Mesenchymal stem cell (in vitro differentiated cells and primary cell): ENCODE results near the gene GPR68.
A peak's percentile ranks its signal among the peaks of the same experiment; 100 is the strongest.

ENCODE experiments used
- DNase-seq: peaks from one replicate; pipeline ENCODE4 v3.0.0-alpha.2; 2013
- H2AFZ ChIP-seq: one replicate; pipeline ENCODE4 v1.6.1; 2013; ENCODE audit warnings: low read depth, mild to moderate bottlenecking, control low read depth, inconsistent platforms, low read length, moderate library complexity
- H2AK5ac ChIP-seq: 2 replicates; pipeline ENCODE4 v1.6.1; 2013; ENCODE audit warnings: low read length, moderate library complexity, mild to moderate bottlenecking, inconsistent platforms; ENCODE audit not compliant: severe bottlenecking
- H2BK120ac ChIP-seq: one replicate; pipeline ENCODE4 v1.6.1; 2013; ENCODE audit warnings: low read depth, mild to moderate bottlenecking, inconsistent platforms, low read length, moderate library complexity
- H2BK12ac ChIP-seq, 2 experiments: one replicate each; pipeline ENCODE4 v1.6.1; 2013; ENCODE audit warnings: inconsistent platforms in 2 of 2, low read length in 2 of 2, mild to moderate bottlenecking in 2 of 2, moderate library complexity in 2 of 2, control low read depth in 1 of 2
- H2BK15ac ChIP-seq: one replicate; pipeline ENCODE4 v1.6.1; 2013; ENCODE audit warnings: mild to moderate bottlenecking, low read depth, inconsistent platforms; ENCODE audit not compliant: poor library complexity, severe bottlenecking
- H2BK5ac ChIP-seq: 2 replicates; pipeline ENCODE4 v1.6.1; 2013; ENCODE audit warnings: low read depth, mild to moderate bottlenecking, low read length, control low read depth, inconsistent platforms; ENCODE audit not compliant: poor library complexity, severe bottlenecking
- H3K14ac ChIP-seq, 2 experiments: one replicate each; pipeline ENCODE4 v1.6.1; 2013; ENCODE audit warnings: inconsistent platforms in 2 of 2, low read length in 2 of 2, control low read depth in 1 of 2, mild to moderate bottlenecking in 1 of 2, moderate library complexity in 1 of 2
- H3K18ac ChIP-seq, 2 experiments: one replicate each; pipeline ENCODE4 v1.6.1; 2013; ENCODE audit warnings: inconsistent platforms in 2 of 2, low read length in 2 of 2, control low read depth in 1 of 2, low read depth in 1 of 2, mild to moderate bottlenecking in 1 of 2
- H3K23ac ChIP-seq, 2 experiments: one replicate each; pipeline ENCODE4 v1.6.1; 2013; ENCODE audit warnings: inconsistent platforms in 2 of 2, low read length in 2 of 2, mild to moderate bottlenecking in 2 of 2, moderate library complexity in 2 of 2, control low read depth in 1 of 2
- H3K27ac ChIP-seq: 2 replicates; pipeline ENCODE4 v1.5.1; 2013; ENCODE audit warnings: mild to moderate bottlenecking, moderate library complexity, low read length, control low read depth, inconsistent platforms; ENCODE audit not compliant: poor library complexity, severe bottlenecking
- H3K27me3 ChIP-seq, 2 experiments: 2 replicates each; pipeline versions ENCODE4 v1.6.1 to v1.7.0; 2013; ENCODE audit warnings: low read length in 2 of 2, mild to moderate bottlenecking in 2 of 2, moderate library complexity in 2 of 2, control low read depth in 1 of 2, inconsistent platforms in 1 of 2; ENCODE audit not compliant: control insufficient read depth in 1 of 2, insufficient read depth in 1 of 2
- H3K36me3 ChIP-seq, 2 experiments: 2 replicates each; pipeline versions ENCODE4 v1.6.1 to v1.7.0; 2013; ENCODE audit warnings: low read length in 2 of 2, control low read depth in 1 of 2, inconsistent platforms in 1 of 2, low read depth in 1 of 2, mild to moderate bottlenecking in 1 of 2; ENCODE audit not compliant: insufficient read depth in 2 of 2, control insufficient read depth in 1 of 2
- H3K4ac ChIP-seq, 2 experiments: one replicate each; pipeline ENCODE4 v1.6.1; 2013; ENCODE audit warnings: inconsistent platforms in 2 of 2, low read length in 2 of 2, mild to moderate bottlenecking in 2 of 2, moderate library complexity in 2 of 2, control low read depth in 1 of 2, low read depth in 1 of 2
- H3K4me1 ChIP-seq: 2 replicates; pipeline ENCODE4 v1.6.1; 2013; ENCODE audit warnings: low read depth, low read length, control low read depth; ENCODE audit not compliant: control insufficient read depth, insufficient read depth
- H3K4me2 ChIP-seq: 2 replicates; pipeline ENCODE4 v1.6.1; 2013; ENCODE audit warnings: low read length, mild to moderate bottlenecking, inconsistent platforms; ENCODE audit not compliant: poor library complexity, severe bottlenecking
- H3K4me3 ChIP-seq, 2 experiments: 2 replicates each; pipeline versions ENCODE4 v1.5.1 to v1.7.0; 2013; ENCODE audit warnings: low read length in 2 of 2, mild to moderate bottlenecking in 2 of 2, control low read depth in 1 of 2, low read depth in 1 of 2; ENCODE audit not compliant: insufficient read depth in 1 of 2
- H3K79me1 ChIP-seq: replicated peaks from 2 replicates; pipeline ENCODE4 v1.6.1; 2013; ENCODE audit warnings: mild to moderate bottlenecking, control low read depth, low read length, inconsistent platforms; ENCODE audit not compliant: poor library complexity, severe bottlenecking
- H3K9ac ChIP-seq: 2 replicates; pipeline ENCODE4 v1.7.0; 2013; ENCODE audit warnings: mild to moderate bottlenecking, low read length, moderate library complexity
- H3K9me3 ChIP-seq: 2 replicates; pipeline ENCODE4 v1.7.0; 2013; ENCODE audit warnings: mild to moderate bottlenecking, low read length; ENCODE audit not compliant: control insufficient read depth
- H4K8ac ChIP-seq: one replicate; pipeline ENCODE4 v1.6.1; 2013; ENCODE audit warnings: inconsistent platforms, mild to moderate bottlenecking, low read length, moderate library complexity
- H4K91ac ChIP-seq: one replicate; pipeline ENCODE4 v1.6.1; 2013; ENCODE audit warnings: mild to moderate bottlenecking, low read length, inconsistent platforms
- WGBS: methylation state at CpG from one replicate; pipeline ENCODE4 v1.1.7; 2013; ENCODE audit warnings: mixed read lengths; 5-methylcytosine and 5-hydroxymethylcytosine counted together

The GPR68 gene

DNA sequence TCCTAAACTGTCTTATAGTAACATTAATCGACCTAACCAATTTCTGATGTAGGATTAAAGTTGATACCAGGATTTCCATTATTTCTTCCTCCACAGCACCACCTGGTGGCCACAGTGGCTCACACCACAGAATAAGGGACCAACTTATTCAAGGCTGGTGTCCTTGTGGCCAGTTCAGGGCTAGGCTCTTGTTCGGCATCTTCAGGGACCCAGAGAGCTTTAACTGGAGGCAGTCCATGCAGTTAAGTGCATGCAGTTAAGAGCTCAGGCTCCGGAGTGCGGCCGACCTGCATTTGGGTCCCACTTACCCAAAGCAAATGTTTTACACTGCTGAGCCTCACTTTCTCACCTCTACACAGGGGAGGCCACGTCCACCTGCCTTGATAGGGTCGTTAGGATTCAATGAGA lies 42.0 kb upstream of the GPR68 start:
- no peak overlapping the region for H4K8ac ChIP-seq
- no peak overlapping the region for H3K4ac ChIP-seq
- H2BK120ac ChIP-seq = no peak overlapping the region
- no peak overlapping the region for H2AK5ac ChIP-seq
- 39% methylated on average over 6 of the region's 7 CpGs for WGBS
- H4K91ac ChIP-seq = no peak overlapping the region
- H3K4me1 ChIP-seq = peaks cover 17% of the 10 kb centered on the region
- H3K36me3 ChIP-seq = peaks cover 0 to 4% of the 10 kb centered on the region in 2 experiments
- no peak overlapping the region for H3K23ac ChIP-seq
- H3K9ac ChIP-seq = peak overlapping the region; percentile 1
- H2BK15ac ChIP-seq = no peak overlapping the region
- no peak overlapping the region for H3K14ac ChIP-seq
- H3K18ac ChIP-seq = no peak overlapping the region
- peak; percentile 76 for DNase-seq
- no peak overlapping the region for H2AFZ ChIP-seq
- peaks cover 11% of the 10 kb centered on the region for H3K9me3 ChIP-seq
- H3K4me3 ChIP-seq = no peak overlapping the region
- peaks cover 0 to 17% of the 10 kb centered on the region in 2 experiments for H3K27me3 ChIP-seq
- H2BK5ac ChIP-seq = no peak overlapping the region
- H3K27ac ChIP-seq = no peak overlapping the region
- H3K79me1 ChIP-seq = no peaks in the 10 kb centered on the region
- no peak overlapping the region for H2BK12ac ChIP-seq
- H3K4me2 ChIP-seq = no peak overlapping the region

GRCh38 chr14:91284791-91285548 lies 40.5 kb upstream of the GPR68 start:
- H3K14ac ChIP-seq = no peak overlapping the region
- no peak overlapping the region for H2AK5ac ChIP-seq
- H3K23ac ChIP-seq = no peak overlapping the region
- H3K4me3 ChIP-seq = no peak overlapping the region
- H2BK15ac ChIP-seq = no peak overlapping the region
- H3K36me3 ChIP-seq = peaks cover 0 to 4% of the 10 kb centered on the region in 2 experiments
- H4K91ac ChIP-seq = no peak overlapping the region
- peak overlapping the region; percentile 10 for H3K9ac ChIP-seq
- 19% methylated on average over 13 of the region's 14 CpGs for WGBS
- no peak overlapping the region for H4K8ac ChIP-seq
- peak overlapping the region; percentile 14 to 64 for H3K18ac ChIP-seq
- no peak overlapping the region for H3K27ac ChIP-seq
- H3K27me3 ChIP-seq = peaks cover 0 to 13% of the 10 kb centered on the region in 2 experiments
- no peak overlapping the region for H3K4me2 ChIP-seq
- peak overlapping the region in 1 of 2 experiments; percentile 49 for H2BK12ac ChIP-seq
- H3K9me3 ChIP-seq = peaks cover 11% of the 10 kb centered on the region
- peaks cover 20% of the 10 kb centered on the region for H3K4me1 ChIP-seq
- H2AFZ ChIP-seq = no peak overlapping the region
- no peak overlapping the region for H3K4ac ChIP-seq
- no peak overlapping the region for H2BK5ac ChIP-seq
- H2BK120ac ChIP-seq = no peak overlapping the region
- H3K79me1 ChIP-seq = no peaks in the 10 kb centered on the region
- peak; percentile 41 for DNase-seq

GRCh38 chr14:91284146-91284790 lies 39.8 kb upstream of the GPR68 start:
- Histone ChIP-seq H3K4me1 (peaks cover 19% of the 10 kb centered on the region), H4K8ac (no peak overlapping the region), H3K4me2 (no peak overlapping the region), H2BK5ac (no peak overlapping the region), H3K18ac (peak overlapping the region in 1 of 2 experiments; percentile 15), H3K27me3 (peaks cover 0 to 16% of the 10 kb centered on the region in 2 experiments), H3K36me3 (peaks cover 0 to 4% of the 10 kb centered on the region in 2 experiments), H3K79me1 (no peaks in the 10 kb centered on the region), H2AK5ac (no peak overlapping the region), H3K4ac (no peak overlapping the region), H2BK12ac (no peak overlapping the region), H2AFZ (no peak overlapping the region), H3K14ac (no peak overlapping the region), H3K4me3 (no peak overlapping the region), H2BK15ac (no peak overlapping the region), H3K27ac (peak overlapping the region; percentile 5), H3K9me3 (peaks cover 11% of the 10 kb centered on the region), H3K9ac (peak overlapping the region; percentile 1), H4K91ac (no peak overlapping the region), H3K23ac (no peak overlapping the region), H2BK120ac (no peak overlapping the region)
- peak; percentile 78 for DNase-seq
- WGBS = 42% methylated on average over 6 of the region's 13 CpGs

DNA sequence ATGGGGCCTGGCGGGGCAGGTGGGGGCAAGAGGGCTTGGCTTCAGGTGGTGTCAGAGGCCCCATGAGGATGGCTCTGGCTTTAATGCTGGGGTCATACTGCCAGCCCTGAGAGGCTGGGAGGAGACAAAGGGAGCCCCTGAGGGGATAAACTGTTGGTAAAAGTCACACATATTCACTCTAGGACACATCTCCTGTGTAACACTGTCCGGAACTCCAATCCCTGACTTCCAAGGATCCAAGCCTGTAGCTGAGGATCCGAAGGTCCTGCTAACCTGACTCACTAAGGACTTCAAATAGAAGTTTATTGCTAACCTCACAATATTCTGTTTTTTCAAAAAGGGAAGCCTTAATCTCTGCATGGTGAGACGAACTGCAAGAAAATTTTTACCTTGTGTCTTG lies 39.2 kb upstream of the GPR68 start:
- Histone ChIP-seq H2BK120ac (no peak overlapping the region), H3K4me3 (no peak overlapping the region), H3K18ac (peak overlapping the region; percentile 6 to 34), H3K14ac (no peak overlapping the region), H2BK12ac (peak overlapping the region in 1 of 2 experiments; percentile 92), H3K27ac (peak overlapping the region; percentile 34), H3K23ac (no peak overlapping the region), H2AK5ac (no peak overlapping the region), H3K9me3 (peaks cover 11% of the 10 kb centered on the region), H2BK5ac (no peak overlapping the region), H3K9ac (peak overlapping the region; percentile 1), H4K91ac (peak overlapping the region; percentile 1), H3K4me1 (peaks cover 18% of the 10 kb centered on the region), H3K4me2 (no peak overlapping the region), H4K8ac (peak overlapping the region; percentile 9), H2BK15ac (no peak overlapping the region), H2AFZ (no peak overlapping the region), H3K36me3 (no peaks in the 10 kb centered on the region), H3K4ac (peak overlapping the region; percentile 41 to 64), H3K27me3 (peaks cover 0 to 18% of the 10 kb centered on the region in 2 experiments), H3K79me1 (no peaks in the 10 kb centered on the region)
- DNase-seq = no peak
- WGBS = 68% methylated on average over 4 of the region's 4 CpGs
